22Rv1 (cell line): ENCODE data around the gene TXNDC12.

ENCODE experiments used
- ZFX ChIP-seq: fragments of 450-650 bp; IDR thresholded peaks from 2 replicates; pipeline ENCODE4 v1.6.1; 2017; ENCODE audit warnings: antibody characterized with exemption, borderline replicate concordance
- TF ChIP-seq, protein P1 (sequence below): fragments of 450-650 bp; IDR thresholded peaks from 2 replicates; pipeline ENCODE4 v1.5.1; 2017; ENCODE audit warnings: mild to moderate bottlenecking

DNA sequence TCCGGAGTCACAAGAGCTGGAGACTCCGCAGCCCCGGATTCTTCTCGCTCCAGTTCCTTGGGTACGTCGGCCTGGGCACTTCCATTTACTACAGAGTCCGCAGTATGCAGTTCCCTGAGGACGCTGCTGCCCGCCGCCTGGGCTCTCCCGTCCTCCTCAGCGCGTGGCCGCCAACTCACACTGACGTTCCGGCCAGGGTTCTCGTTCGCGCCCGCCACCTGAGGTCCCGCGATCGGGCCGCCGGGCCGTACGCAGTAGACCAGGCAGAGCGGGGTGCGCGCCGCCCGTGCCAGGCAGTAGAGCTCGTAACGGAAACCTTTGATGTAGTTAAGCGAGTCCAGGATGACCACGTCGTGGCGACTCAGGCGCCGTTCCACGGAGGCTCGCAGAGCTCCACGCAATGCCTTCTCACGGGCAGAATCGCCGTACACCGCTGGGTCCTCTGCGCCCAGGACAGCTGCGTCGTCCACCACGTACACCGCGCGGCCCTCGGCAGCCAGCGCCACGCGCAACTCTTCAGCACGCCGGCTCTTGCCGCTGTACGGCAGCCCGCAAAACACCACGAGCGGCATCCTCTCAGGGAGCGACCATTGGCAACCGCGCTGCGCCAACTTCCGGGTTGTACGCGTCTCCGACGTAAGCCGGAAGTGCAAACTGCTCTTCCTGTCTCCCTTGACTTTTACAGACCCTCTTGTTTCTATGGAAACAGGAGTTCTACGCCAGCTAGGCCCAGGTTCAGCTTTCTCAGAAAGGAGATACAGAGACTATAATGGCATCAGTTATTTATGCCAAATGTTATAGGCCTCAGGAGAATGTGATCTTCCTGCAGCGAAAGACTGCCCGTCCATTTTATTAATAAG, 21.6 kb downstream of the TXNDC12 start, which contains the start of gene KTI12:
- TF ChIP-seq, protein P1, sequence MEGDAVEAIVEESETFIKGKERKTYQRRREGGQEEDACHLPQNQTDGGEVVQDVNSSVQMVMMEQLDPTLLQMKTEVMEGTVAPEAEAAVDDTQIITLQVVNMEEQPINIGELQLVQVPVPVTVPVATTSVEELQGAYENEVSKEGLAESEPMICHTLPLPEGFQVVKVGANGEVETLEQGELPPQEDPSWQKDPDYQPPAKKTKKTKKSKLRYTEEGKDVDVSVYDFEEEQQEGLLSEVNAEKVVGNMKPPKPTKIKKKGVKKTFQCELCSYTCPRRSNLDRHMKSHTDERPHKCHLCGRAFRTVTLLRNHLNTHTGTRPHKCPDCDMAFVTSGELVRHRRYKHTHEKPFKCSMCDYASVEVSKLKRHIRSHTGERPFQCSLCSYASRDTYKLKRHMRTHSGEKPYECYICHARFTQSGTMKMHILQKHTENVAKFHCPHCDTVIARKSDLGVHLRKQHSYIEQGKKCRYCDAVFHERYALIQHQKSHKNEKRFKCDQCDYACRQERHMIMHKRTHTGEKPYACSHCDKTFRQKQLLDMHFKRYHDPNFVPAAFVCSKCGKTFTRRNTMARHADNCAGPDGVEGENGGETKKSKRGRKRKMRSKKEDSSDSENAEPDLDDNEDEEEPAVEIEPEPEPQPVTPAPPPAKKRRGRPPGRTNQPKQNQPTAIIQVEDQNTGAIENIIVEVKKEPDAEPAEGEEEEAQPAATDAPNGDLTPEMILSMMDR, result no peak
- no peak for TF ChIP-seq ZFX
